ENCODE data around the gene SP3.

The SP3 gene

DNA sequence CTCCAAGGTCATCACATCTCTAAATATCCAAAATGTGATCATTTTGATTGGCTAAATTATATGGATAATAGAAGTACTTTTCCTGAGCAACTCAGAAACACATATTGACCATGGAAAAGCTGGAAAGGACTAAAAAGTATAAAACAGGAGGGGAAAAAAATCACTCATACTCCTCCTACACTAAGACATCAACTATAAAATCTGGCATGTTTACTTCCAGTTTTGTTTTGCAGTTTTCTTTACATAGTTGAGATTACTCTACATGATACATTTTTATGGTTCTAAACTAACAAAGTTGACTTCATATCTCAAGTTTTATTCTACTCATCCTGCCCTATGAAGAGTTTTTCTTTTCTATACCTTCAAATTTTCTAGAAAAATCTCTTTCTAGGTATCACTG, 46.0 kb upstream of the SP3 start:
- ChIA-PET CTCF (interaction anchor here (1.0 to 1.5 kb wide), 3 partner anchors 13 to 27 kb away, joined by 4 read pairs; no protein-coding TSS in a partner anchor), POLR2A (no interaction called here)
- no peak for DNase-seq (ENCODE audit: extremely low spot score)
- TF ChIP-seq, protein P1, sequence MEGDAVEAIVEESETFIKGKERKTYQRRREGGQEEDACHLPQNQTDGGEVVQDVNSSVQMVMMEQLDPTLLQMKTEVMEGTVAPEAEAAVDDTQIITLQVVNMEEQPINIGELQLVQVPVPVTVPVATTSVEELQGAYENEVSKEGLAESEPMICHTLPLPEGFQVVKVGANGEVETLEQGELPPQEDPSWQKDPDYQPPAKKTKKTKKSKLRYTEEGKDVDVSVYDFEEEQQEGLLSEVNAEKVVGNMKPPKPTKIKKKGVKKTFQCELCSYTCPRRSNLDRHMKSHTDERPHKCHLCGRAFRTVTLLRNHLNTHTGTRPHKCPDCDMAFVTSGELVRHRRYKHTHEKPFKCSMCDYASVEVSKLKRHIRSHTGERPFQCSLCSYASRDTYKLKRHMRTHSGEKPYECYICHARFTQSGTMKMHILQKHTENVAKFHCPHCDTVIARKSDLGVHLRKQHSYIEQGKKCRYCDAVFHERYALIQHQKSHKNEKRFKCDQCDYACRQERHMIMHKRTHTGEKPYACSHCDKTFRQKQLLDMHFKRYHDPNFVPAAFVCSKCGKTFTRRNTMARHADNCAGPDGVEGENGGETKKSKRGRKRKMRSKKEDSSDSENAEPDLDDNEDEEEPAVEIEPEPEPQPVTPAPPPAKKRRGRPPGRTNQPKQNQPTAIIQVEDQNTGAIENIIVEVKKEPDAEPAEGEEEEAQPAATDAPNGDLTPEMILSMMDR (IDR thresholded peaks at IDR 0.05; ENCODE audit: control extremely low read depth, extremely low read depth, low read depth, missing control alignments): no peak

DNA sequence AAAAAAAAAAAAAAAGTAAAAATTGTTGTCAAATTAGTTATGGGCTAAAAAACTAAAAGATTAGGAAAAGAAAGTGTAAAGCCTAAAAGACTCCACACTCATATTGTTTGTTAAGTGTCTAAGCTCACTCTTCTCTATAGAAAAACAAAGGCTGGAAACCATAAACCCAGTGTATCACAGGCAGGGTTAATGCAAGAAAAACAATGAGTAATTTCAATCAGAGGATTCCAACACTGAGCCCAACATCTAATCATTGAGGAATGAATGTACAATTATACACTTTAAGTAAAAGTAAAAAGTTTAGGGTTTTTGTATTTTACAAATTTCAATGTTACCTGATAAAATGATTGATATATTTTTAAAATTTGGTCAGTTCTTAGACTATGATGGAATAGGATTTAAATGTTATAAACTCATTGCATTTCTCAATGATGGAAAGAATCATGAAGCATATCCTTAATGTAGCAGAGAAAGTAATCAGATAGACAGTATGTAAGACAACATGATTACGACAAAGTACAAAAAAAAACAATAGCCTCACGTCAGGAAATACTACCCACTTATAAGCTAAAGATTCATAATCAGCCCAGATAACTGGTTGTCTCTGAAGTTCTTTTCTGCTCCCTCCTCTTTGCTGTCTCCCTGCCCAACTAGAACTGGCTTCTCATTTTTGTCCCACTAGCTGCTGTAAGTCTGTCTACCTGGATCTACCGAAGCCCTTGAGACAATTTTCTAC, 44.5 kb upstream of the SP3 start:
- TF ChIP-seq, protein P1 (IDR thresholded peaks at IDR 0.05; ENCODE audit: control extremely low read depth, extremely low read depth, low read depth, missing control alignments): no peak
- ChIA-PET POLR2A (no interaction called here), CTCF (interaction anchor here (1.3 kb wide), 1 partner anchor 8 kb away, joined by 4 read pairs; no protein-coding TSS in a partner anchor)
- DNase-seq (ENCODE audit: extremely low spot score): no peak

GRCh38 chr2:174008720-174009119, 43.5 kb upstream of the SP3 start:
- ChIA-PET POLR2A (no interaction called here), CTCF (interaction anchor here (1.3 kb wide), 1 partner anchor 9 kb away, joined by 4 read pairs; no protein-coding TSS in a partner anchor)
- TF ChIP-seq, protein P1 (IDR thresholded peaks at IDR 0.05; ENCODE audit: control extremely low read depth, extremely low read depth, low read depth, missing control alignments): no peak
- DNase-seq (ENCODE audit: extremely low spot score): no peak

DNA sequence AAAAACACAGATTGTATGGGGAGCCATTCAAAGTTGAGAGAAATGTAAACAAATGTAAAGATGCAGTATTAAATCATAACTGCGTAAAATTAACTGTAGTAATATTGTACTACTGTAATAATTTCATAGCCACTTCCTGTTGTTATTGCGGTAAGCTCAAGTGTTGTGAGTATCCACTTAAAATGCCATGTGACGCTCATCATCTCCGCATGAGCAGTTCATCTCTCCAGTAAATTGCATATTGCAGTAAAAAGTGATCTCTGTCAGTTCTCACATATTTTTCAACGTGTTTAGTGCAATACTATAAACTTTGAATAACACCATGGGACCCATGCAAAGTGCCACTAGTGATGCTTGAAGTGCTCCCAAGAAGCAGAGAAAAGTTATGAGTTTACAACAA, 41.8 kb upstream of the SP3 start:
- POLR2A ChIA-PET: no interaction called here
- DNase-seq (ENCODE audit: extremely low spot score): no peak
- TF ChIP-seq, protein P1 (IDR thresholded peaks at IDR 0.05; ENCODE audit: control extremely low read depth, extremely low read depth, low read depth, missing control alignments): no peak
- CTCF ChIA-PET: no interaction called here

DNA sequence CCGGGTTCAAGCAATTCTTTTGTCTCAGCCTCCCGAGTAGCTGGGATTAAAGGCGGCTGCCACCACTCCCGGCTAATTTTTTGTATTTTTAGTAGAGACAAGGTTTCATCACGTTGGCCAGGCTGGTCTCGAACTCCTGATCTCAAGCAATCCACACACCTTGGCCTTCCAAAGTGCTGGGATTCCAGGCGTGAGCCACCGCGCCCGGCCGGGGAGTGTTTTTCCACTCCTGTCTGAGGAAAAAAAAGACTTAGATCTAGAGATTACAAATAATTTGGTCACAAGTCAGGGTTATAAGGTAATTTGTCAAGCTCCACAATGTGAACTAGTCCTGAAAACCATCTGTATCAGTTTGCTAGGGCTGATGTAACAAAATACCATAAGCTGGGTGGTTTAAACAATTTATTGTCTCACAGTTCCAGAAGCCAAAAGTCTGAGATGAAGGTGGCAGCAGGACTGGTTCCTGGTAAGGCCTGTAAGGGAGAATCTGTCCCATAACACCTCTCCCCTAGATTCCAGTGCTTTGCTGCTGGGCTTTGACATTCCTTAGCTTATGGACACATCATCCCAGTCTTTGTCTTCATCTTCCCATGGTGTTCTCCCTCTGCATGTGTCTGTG, 40.7 kb upstream of the SP3 start:
- CTCF ChIA-PET: no interaction called here
- TF ChIP-seq, protein P1 (IDR thresholded peaks at IDR 0.05; ENCODE audit: control extremely low read depth, extremely low read depth, low read depth, missing control alignments): no peak
- POLR2A ChIA-PET: no interaction called here
- DNase-seq (ENCODE audit: extremely low spot score): no peak

GRCh38 chr2:174004905-174005605, 39.9 kb upstream of the SP3 start:
- peak; percentile 42 for DNase-seq (ENCODE audit: extremely low spot score)
- ChIA-PET CTCF (interaction anchor here (0.8 kb wide), 1 partner anchor 31 kb away, joined by 3 read pairs; no protein-coding TSS in a partner anchor), POLR2A (no interaction called here)
- TF ChIP-seq, protein P1 (IDR thresholded peaks at IDR 0.05; ENCODE audit: control extremely low read depth, extremely low read depth, low read depth, missing control alignments): no peak
